ENCODE results near the gene PLD3.
"Not testable (repeated sequence)": the region's sequence is repeated elsewhere in the genome, so short reads cannot be mapped to it uniquely, and the experiment has no call there.

PLD3 gene

GRCh38 chr19:40366697-40367561 is 18.4 kb downstream of the PLD3 start:
- DNase-seq (ENCODE audit: insufficient read length): no peak
- FAIRE-seq: no peak
- no peak for TF ChIP-seq POLR2AphosphoS5 (IDR thresholded peaks at IDR 0.05; ENCODE audit: low read depth, low read length)
- no peak for TF ChIP-seq TAF1 (IDR thresholded peaks at IDR 0.05; ENCODE audit: borderline replicate concordance, low read depth, low read length)

- TF ChIP-seq POLR2AphosphoS5 (IDR thresholded peaks at IDR 0.05; ENCODE audit: low read depth, low read length): no peak
- no peak for TF ChIP-seq POLR2A (IDR thresholded peaks at IDR 0.05; ENCODE audit: low read depth, low read length)
- no peak for TF ChIP-seq TAF1 (IDR thresholded peaks at IDR 0.05; ENCODE audit: borderline replicate concordance, low read depth, low read length)
- no peak for DNase-seq (ENCODE audit: insufficient read length)
- no peak for FAIRE-seq
These were observed 19.3 kb downstream of the PLD3 start for GRCh38 chr19:40367577-40368434.

GRCh38 chr19:40369797-40370196 is 21.3 kb downstream of the PLD3 start:
- no peak for FAIRE-seq
- DNase-seq (ENCODE audit: insufficient read length): no peak
- TF ChIP-seq TAF1 (IDR thresholded peaks at IDR 0.05; ENCODE audit: borderline replicate concordance, low read depth, low read length) (no peak), POLR2A (IDR thresholded peaks at IDR 0.05; ENCODE audit: low read depth, low read length) (no peak), POLR2AphosphoS5 (IDR thresholded peaks at IDR 0.05; ENCODE audit: low read depth, low read length) (no peak)

GRCh38 chr19:40370253-40370652 is 21.8 kb downstream of the PLD3 start:
- FAIRE-seq; DNase-seq (ENCODE audit: insufficient read length): not testable (repeated sequence)

- DNase-seq (ENCODE audit: insufficient read length): no peak
- no peak for FAIRE-seq
- TF ChIP-seq TAF1 (IDR thresholded peaks at IDR 0.05; ENCODE audit: borderline replicate concordance, low read depth, low read length) (no peak), POLR2A (IDR thresholded peaks at IDR 0.05; ENCODE audit: low read depth, low read length) (no peak), POLR2AphosphoS5 (IDR thresholded peaks at IDR 0.05; ENCODE audit: low read depth, low read length) (no peak)
These were observed 22.7 kb downstream of the PLD3 start for GRCh38 chr19:40370997-40371801.

- FAIRE-seq (no peak), DNase-seq (ENCODE audit: insufficient read length) (no peak)
- TF ChIP-seq POLR2A (IDR thresholded peaks at IDR 0.05; ENCODE audit: low read depth, low read length): no peak
- no peak for TF ChIP-seq TAF1 (IDR thresholded peaks at IDR 0.05; ENCODE audit: borderline replicate concordance, low read depth, low read length)
- no peak for TF ChIP-seq POLR2AphosphoS5 (IDR thresholded peaks at IDR 0.05; ENCODE audit: low read depth, low read length)
These were observed 23.3 kb downstream of the PLD3 start for GRCh38 chr19:40371802-40372122.

- FAIRE-seq: no peak
- DNase-seq (ENCODE audit: insufficient read length): no peak
- TF ChIP-seq POLR2AphosphoS5 (IDR thresholded peaks at IDR 0.05; ENCODE audit: low read depth, low read length) (no peak), POLR2A (IDR thresholded peaks at IDR 0.05; ENCODE audit: low read depth, low read length) (no peak), TAF1 (IDR thresholded peaks at IDR 0.05; ENCODE audit: borderline replicate concordance, low read depth, low read length) (no peak)
These were observed 25.6 kb downstream of the PLD3 start for GRCh38 chr19:40374084-40374483.

GRCh38 chr19:40376286-40376862 is 27.9 kb downstream of the PLD3 start:
- DNase-seq (ENCODE audit: insufficient read length) (no peak), FAIRE-seq (no peak)
- TF ChIP-seq TAF1 (IDR thresholded peaks at IDR 0.05; ENCODE audit: borderline replicate concordance, low read depth, low read length) (no peak), POLR2A (IDR thresholded peaks at IDR 0.05; ENCODE audit: low read depth, low read length) (no peak), POLR2AphosphoS5 (IDR thresholded peaks at IDR 0.05; ENCODE audit: low read depth, low read length) (no peak)

- DNase-seq (ENCODE audit: insufficient read length) (no peak), FAIRE-seq (no peak)
- TF ChIP-seq TAF1 (IDR thresholded peaks at IDR 0.05; ENCODE audit: borderline replicate concordance, low read depth, low read length) (no peak), POLR2AphosphoS5 (IDR thresholded peaks at IDR 0.05; ENCODE audit: low read depth, low read length) (no peak)
These were observed 29.4 kb downstream of the PLD3 start for GRCh38 chr19:40377876-40378385.

- FAIRE-seq: no peak
- TF ChIP-seq POLR2A (IDR thresholded peaks at IDR 0.05; ENCODE audit: low read depth, low read length) (no peak), TAF1 (IDR thresholded peaks at IDR 0.05; ENCODE audit: borderline replicate concordance, low read depth, low read length) (no peak), POLR2AphosphoS5 (IDR thresholded peaks at IDR 0.05; ENCODE audit: low read depth, low read length) (no peak)
- no peak for DNase-seq (ENCODE audit: insufficient read length)
These were observed 30.0 kb downstream of the PLD3 start for GRCh38 chr19:40378509-40378908.
